Epithelial cell of esophagus (primary cell): Measurements from ENCODE around the gene SRPRB.

Experiments
- DNase-seq: peaks from one replicate; pipeline ENCODE4 v3.0.0; 2010; ENCODE audit warnings: low read depth
- H3K4me3 ChIP-seq: 2 replicates; pipeline ENCODE4 v1.5.1; 2011; ENCODE audit warnings: mild to moderate bottlenecking, low read length, control low read depth
- CTCF ChIP-seq: IDR thresholded peaks from 2 replicates; pipeline ENCODE4 v1.5.1; 2011; ENCODE audit warnings: low read depth, mild to moderate bottlenecking, low read length, control low read depth, inconsistent platforms; ENCODE audit not compliant: insufficient read depth; ENCODE audit errors: missing control alignments

Gene SRPRB

GRCh38 chr3:133797396-133798105, 8.1 kb upstream of the SRPRB start:
- peak; percentile 14 for DNase-seq
- H3K4me3 ChIP-seq: no peak overlapping the region
- TF ChIP-seq CTCF: no peak

- DNase-seq: peak; percentile 88
- TF ChIP-seq CTCF: no peak
- H3K4me3 ChIP-seq: no peak overlapping the region
These were observed 5.6 kb upstream of the SRPRB start for GRCh38 chr3:133799794-133800585.

GRCh38 chr3:133803469-133803868, 2.1 kb upstream of the SRPRB start:
- TF ChIP-seq CTCF: no peak
- no peak for DNase-seq

GRCh38 chr3:133804896-133805295, 719 bp upstream of the SRPRB start:
- peak overlapping the region; percentile 89 for H3K4me3 ChIP-seq
- peak; percentile 14 for DNase-seq
- TF ChIP-seq CTCF: no peak

More at GRCh38 chr3:133803469-133803868, 2.1 kb upstream of the SRPRB start:
- no peak overlapping the region for H3K4me3 ChIP-seq

GRCh38 chr3:133805384-133805701, 272 bp upstream of the SRPRB start:
- no peak for TF ChIP-seq CTCF
- DNase-seq: no peak
- peak overlapping the region; percentile 89 for H3K4me3 ChIP-seq

GRCh38 chr3:133812872-133813271, 7.3 kb downstream of the SRPRB start:
- H3K4me3 ChIP-seq: no peak overlapping the region
- TF ChIP-seq CTCF: no peak
- no peak for DNase-seq

- TF ChIP-seq CTCF: no peak
These were observed 9.8 kb downstream of the SRPRB start for GRCh38 chr3:133815386-133815785.

More at GRCh38 chr3:133815386-133815785, 9.8 kb downstream of the SRPRB start:
- H3K4me3 ChIP-seq: no peak overlapping the region
- no peak for DNase-seq
